KOPT-K1 (cell line): ENCODE data around the gene AGAP1.
"Not testable (repeated sequence)": the region's sequence is repeated elsewhere in the genome, so short reads cannot be mapped to it uniquely, and the experiment has no call there.

ENCODE experiments used
- H3K27ac ChIP-seq: fragments of 200-600 bp; sonication (generic); 2 replicates; pipeline ENCODE4 v1.5.1; 2016; ENCODE audit warnings: antibody characterized with exemption, mild to moderate bottlenecking, low read depth, low read length; ENCODE audit not compliant: poor library complexity, severe bottlenecking
- H3K36me3 ChIP-seq: fragments of 200-600 bp; sonication (generic); 2 replicates; pipeline ENCODE4 v1.5.1; 2017; ENCODE audit warnings: antibody characterized with exemption, mild to moderate bottlenecking, low read length, moderate library complexity; ENCODE audit not compliant: insufficient read depth
- H3K9me3 ChIP-seq: fragments of 200-600 bp; sonication (generic); 2 replicates; pipeline ENCODE4 v1.5.1; 2017; ENCODE audit warnings: antibody characterized with exemption, low read length, mild to moderate bottlenecking; ENCODE audit not compliant: insufficient read depth, poor library complexity, severe bottlenecking

Gene AGAP1

DNA sequence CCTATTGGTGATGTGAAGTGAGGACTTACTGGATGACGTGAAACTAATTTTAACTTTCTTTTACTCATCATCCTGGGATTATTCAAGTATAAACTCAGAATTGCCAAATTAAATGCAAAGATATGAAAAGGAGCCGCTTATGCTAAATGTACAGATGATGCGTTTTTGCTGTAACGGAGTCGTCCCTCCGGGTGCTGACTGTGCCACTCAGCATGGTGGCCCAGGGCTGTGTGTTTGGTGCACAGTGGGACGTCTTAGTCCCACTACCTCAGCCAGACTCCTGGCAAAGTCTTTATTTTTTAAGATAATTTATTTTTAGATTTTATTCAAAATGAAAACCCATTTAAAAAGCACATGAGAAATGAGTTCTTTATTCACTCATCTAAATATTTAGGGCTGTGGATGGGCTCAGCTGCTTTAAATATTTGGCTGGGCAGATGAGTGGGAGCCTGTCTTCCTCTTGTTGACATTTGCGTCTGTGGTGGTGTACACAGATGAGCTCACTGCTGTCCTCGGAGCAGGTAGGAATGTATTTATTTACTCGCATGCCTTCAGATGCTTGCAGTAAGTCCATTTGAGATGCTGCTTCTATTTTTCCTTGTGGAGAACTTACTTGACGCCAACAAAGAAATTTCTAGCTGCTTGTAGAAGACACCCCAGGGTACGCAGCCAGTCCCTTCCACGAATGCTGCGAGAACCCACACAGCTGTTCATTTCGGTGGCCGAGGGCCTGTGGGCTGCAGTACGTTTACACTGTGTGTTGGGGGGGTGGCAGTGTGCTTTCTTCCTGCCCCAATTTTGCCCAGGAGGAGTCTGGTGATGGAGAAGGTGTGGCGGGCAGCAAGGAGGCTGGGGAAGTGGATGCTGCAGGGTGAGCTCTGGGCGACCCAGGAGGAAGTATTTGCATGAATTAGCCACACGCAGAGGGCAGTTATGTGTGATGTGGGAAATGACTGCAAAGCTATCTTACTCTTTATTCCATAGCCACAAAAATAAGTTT lies 105.0 kb downstream of the AGAP1 start:
- Histone ChIP-seq H3K27ac (no peak overlapping the region), H3K36me3 (no peaks in the 10 kb centered on the region), H3K9me3 (no peaks in the 10 kb centered on the region)

DNA sequence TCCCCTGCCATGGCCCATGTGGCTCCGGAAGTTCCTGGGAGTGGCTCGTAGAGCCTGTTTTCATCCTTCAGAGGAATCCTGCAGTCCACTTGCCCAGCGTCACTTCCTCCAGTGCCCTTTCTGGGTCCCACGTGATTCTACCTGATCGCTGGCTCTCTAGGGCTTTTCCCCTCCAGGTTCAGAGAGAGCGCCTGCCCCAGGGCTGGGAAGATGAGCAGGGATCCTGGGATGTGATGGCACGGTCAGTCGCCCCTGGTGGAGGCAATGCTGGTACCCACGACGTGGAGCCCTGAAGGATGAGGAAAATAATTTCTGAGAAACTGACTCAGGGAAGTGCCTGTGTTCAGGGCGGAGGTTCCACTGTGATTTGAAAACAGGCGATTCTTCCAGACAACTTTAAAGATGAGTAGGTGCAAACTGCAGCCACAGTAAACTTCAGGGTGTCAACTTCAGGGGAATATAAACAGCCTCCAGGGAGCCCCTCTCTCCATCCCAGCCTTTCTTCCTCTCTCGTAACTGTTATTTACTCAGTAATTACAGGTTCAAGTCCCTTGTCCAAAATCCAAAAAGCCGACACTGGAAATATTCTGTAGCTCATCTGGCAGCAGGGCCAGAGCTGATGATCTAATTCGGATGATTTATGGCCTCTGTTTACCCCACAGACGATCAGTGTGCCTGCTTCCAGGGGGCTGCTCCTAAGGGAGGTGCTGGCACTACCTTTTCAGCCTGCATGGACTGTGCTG lies 105.9 kb downstream of the AGAP1 start:
- no peaks in the 10 kb centered on the region for H3K36me3 ChIP-seq
- H3K9me3 ChIP-seq: no peaks in the 10 kb centered on the region
- H3K27ac ChIP-seq: no peak overlapping the region

DNA sequence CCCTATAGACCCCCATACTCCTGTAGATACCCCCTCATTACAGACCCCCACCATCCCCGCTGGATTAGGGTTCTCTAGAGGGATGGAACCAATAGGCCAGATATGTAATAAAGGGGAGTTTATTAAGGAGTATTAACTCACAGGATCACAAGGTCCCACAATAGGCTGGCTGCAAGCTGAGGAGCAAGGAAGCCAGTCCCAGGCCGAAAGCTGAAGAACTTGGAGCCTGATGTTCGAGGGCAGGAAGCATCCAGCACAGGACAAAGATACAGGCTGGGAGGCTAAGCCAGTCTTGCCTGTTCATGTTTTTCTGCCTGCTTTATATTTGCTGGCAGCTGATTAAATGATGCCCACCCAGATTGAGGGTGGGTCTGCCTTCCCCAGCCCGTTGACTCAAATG lies 106.6 kb downstream of the AGAP1 start:
- Histone ChIP-seq H3K27ac (no peak overlapping the region), H3K36me3 (no peaks in the 10 kb centered on the region)

DNA sequence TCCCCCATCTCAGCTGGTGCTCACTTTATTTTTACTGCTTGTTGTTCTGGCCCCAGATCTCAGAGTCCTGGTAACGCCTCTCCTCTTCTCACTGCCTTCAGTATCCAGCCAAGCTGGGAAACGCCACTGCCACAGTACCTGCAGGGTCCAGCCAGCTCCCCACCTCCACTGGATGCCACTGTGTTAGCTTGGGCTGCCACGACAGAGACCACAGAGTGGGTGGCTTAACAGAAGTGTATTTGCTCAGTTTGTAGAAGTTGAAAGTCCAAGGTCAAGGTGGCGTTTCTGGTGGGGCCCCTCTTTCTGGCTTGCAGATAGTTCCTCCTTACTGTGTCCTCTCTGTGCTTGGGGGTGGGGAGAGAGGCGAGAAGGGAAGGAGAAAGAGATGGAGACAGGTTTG lies 107.1 kb downstream of the AGAP1 start:
- H3K36me3 ChIP-seq: no peaks in the 10 kb centered on the region
- H3K9me3 ChIP-seq: no peaks in the 10 kb centered on the region
- H3K27ac ChIP-seq: no peak overlapping the region

More for the DNA sequence above, 106.6 kb downstream of the AGAP1 start:
- H3K9me3 ChIP-seq: no peaks in the 10 kb centered on the region

DNA sequence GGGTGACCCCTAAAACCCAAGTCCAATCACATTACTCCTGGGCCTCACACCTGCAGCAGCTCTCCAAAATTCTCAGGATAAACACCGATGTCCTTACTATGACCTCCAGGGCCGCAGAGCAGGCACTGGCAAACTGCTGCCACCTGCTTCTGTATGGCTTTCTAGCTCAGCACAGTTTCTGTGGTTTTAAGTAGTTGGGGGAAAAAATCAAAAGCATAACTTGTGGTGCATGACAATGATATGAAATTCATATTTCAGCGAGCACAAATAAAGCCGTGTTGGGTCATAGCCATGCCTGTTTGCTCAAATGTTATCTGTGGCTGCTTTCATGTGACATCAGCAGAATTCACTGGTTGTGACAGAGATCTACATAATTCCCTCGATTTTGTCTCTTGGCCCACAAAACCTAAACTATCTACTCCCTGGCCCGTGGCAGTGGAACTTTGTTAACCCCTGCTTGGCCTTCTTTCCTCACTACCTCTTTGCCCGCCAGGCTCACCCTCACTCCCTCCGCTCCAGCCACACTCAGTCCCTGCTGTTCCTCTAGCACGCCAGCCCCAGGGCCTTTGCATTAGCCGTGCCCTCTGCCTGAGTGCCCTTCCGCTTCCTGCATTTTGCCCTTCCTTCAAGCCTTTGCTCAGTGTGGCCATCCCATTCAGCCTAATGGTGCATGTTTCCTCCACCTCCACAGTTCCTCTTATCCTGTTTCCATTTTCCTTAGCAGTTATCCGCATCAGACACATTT lies 108.3 kb downstream of the AGAP1 start:
- no peaks in the 10 kb centered on the region for H3K36me3 ChIP-seq
- H3K9me3 ChIP-seq: no peaks in the 10 kb centered on the region
- no peak overlapping the region for H3K27ac ChIP-seq

DNA sequence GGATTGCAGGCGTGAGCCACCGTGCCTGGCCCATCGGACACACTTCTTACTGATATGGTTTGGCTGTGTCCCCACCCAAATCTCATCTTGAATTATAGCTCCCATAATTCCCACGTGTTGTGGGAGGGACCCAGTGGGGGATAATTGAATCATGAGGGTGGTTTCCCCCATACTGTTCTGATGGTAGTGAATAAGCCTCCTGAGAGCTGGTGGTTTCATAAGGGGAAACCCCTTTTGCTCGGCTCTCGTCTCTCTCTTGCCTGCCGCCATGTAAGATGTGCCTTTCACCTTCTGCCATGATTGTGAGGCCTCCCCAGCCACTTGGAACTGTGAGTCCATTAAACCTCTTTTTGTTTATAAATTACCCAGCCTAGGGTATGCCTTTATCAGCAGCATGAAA lies 109.1 kb downstream of the AGAP1 start:
- H3K27ac ChIP-seq, H3K36me3 ChIP-seq, H3K9me3 ChIP-seq: not testable (repeated sequence)

DNA sequence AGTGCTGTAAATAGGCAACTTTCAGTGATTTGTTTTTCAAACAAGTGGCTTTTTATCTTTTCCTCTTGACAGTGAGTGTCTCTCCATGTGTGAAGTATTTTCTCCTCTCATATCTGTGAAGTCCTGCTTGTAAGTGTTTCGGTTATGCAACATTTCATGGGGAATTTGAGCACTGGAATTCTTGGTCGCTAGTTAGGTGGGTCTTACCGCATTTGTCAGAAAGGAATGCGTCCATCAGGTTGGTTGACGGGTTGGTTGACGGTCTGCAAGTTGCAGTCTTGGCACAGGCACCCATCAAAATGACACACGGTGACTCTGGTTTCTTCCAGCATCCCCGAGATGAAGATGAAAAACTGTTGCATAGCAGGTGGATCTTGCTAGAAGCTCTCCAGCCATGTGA lies 109.8 kb downstream of the AGAP1 start:
- H3K36me3 ChIP-seq: no peaks in the 10 kb centered on the region
- no peaks in the 10 kb centered on the region for H3K9me3 ChIP-seq
- H3K27ac ChIP-seq: no peak overlapping the region

DNA sequence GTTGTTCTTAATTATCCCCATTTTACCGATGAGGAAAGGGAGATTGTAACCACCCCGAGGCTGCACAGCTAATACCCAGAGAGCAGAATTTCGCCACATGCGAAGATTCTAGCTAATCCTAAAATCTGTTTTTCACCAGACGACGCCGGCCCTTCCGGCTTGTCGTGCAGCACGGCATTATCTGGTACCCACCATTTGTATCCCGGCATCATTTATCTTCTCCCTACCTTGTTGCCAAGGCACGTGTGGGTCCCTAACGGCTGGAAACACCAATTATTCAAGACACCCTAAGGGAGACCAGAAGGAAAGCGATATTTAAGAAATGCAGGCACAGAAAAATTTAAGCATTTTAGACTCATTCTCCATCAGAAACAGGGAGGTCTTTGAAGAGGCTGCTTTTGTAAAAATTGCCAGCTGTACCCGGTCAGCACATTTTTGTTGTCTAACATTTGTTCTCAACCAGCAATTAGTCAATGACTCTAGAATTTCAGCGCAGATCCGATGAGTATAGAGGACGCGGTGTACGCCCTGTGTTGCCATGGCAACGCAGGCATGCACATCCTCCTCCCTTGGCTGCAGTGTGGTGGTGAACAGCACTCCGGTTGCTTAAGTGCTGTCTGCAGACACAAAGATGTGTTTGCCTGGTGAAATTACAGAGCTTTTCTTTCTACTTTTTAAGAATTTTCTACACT lies 111.6 kb downstream of the AGAP1 start:
- Histone ChIP-seq H3K36me3 (no peaks in the 10 kb centered on the region), H3K9me3 (no peaks in the 10 kb centered on the region), H3K27ac (no peak overlapping the region)

DNA sequence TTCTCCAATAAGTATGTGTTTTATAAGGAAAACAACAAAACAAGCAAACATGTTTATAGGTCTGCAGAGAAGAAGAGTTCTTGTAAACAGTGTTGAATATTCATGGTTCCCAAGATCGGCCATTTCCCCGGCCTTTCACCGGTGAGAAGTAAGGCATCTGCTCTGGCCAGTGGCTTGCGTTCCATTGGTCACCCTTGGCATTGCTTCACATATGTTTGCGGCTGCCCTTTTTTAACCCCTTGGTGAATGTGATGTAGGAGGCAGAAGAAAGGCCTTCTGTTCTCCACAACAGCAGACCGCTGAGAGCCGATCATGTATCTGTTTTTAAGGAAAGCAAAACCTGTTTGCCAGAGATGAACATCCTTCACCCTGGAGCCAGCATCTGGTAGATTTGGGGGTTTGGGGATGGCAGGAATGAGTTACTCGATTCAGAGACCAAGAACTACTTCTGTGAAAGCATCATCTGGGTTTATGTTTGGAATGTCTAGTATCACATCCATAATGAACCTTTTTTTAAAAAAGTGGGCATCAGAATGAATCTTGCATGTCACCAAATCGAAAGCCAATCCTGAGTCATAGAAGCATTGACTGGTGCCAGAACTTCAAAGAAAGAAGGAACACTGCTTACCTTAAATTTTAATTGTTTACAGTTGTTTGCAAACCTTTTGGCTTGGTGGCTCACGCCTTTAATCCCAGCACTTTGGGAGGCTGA lies 112.3 kb downstream of the AGAP1 start:
- Histone ChIP-seq H3K36me3 (no peaks in the 10 kb centered on the region), H3K27ac (no peak overlapping the region), H3K9me3 (no peaks in the 10 kb centered on the region)

DNA sequence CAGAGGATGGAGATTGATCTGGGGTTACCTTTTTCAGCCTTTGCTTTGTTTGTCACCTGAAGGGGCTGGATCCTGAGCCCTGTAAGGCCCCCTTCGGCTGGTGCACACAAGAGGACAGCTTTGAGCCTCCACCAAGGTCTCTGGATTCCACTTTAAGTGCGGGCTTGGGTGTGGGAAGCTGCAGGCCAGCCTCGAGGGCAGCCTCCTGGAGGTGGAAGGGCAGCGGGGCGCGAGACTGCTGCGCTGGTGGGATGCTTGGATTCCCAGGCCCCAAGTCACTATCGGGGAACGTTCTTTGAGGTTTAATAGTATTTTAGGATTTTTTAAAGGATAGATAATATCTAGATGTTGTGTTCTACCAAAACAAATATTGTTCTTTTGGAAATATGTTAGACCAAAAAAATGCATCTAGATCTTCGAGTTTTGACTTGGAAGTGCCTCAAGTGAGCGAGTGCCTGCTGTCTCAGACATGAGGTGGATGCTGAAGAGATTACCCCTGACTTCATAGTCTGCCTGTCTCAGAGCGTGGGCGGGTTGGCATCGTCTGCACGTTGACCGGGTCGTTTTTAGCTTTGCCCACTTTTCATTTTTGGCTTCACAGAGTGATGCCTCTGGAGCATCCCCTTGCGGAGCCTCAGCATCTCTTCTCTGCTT lies 113.8 kb downstream of the AGAP1 start:
- H3K27ac ChIP-seq: no peak overlapping the region
- H3K36me3 ChIP-seq: no peaks in the 10 kb centered on the region
- H3K9me3 ChIP-seq: no peaks in the 10 kb centered on the region

DNA sequence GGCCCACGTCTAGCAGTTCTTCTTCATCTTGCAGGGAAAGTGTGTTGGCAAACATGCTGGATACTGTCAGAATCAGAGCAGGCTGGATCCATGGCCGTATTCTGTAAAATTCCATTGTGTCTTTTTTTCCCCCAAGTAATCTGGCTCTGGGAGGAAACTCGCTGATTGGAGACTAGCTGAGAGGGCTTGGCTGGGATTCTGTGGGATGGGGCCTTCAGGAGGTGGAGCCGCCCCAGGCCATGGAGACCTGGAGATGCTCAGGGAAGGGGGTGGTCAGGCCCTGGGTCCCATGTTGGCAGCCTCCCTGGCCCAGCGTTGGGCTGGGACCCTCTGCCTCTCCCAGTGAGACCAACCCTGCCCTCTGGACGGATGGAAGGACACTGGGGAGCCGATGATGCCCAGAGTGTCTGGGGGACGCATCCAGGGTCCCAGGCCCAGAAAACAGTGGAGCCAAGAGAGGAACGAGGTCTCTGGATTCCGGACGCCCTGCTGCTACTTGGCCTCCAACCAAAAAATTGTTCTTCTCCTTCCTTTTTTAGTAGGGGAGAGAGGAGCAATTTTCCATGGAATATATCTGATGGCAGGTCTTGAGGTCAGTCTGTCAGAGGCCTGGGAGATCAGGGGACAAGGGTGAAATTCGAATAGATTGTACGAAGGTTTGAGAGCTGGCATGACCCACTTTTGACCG lies 114.5 kb downstream of the AGAP1 start:
- Histone ChIP-seq H3K27ac (no peak overlapping the region), H3K36me3 (no peaks in the 10 kb centered on the region)

DNA sequence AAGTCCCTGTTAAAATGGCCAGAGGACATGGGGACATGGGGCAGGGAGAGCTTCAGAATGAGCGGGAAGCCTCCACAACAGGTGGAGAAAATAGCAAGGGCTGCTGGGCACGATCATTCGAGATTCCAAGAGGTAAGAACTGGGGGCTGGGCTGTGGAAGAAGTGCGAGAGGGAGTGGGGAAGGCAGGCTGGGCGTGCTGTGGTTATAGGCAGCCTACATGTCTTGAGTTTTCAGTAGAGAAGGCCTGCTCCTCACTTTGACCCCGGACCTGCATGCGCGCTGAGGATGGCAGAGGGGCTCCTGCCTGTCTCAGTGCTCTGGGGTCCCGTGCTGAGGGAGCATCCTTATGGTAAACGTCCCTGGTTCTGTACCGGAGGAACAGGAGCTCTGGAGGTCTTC lies 115.5 kb downstream of the AGAP1 start:
- no peaks in the 10 kb centered on the region for H3K36me3 ChIP-seq
- H3K27ac ChIP-seq: no peak overlapping the region

More for the DNA sequence above, 114.5 kb downstream of the AGAP1 start:
- H3K9me3 ChIP-seq: no peaks in the 10 kb centered on the region

DNA sequence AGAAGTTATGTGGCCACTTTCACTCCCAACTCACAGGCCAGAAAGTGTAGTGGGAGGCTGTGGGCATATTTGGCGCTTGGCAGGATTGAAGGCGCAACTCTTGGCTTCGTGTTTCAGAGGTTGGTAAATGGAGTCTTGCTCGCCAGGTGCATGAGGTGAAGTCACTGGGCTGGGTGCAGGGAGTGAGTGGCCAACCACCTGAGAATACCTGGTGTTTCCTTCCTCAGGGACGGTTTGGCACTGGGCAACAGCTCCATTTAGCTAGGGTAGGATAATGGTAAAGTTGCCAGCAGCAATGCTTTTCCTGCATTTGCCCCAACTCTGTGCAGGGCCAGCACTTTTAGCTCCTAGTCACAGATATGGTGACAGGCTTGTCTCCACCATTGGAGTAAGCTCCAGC lies 115.9 kb downstream of the AGAP1 start:
- Histone ChIP-seq H3K36me3 (no peaks in the 10 kb centered on the region), H3K27ac (no peak overlapping the region), H3K9me3 (no peaks in the 10 kb centered on the region)

More for the DNA sequence above, 115.5 kb downstream of the AGAP1 start:
- no peaks in the 10 kb centered on the region for H3K9me3 ChIP-seq
